HG03432 (cell line): ENCODE results near the gene IRF2BP2.
"Not testable (repeated sequence)": the region's sequence is repeated elsewhere in the genome, so short reads cannot be mapped to it uniquely, and the experiment has no call there.

Experiments
- ATAC-seq: cut with Tn5 transposase; IDR thresholded peaks from one replicate; pipeline ENCODE4 v1.9.1; 2021; ENCODE audit warnings: mild to moderate bottlenecking, moderate library complexity; ENCODE audit not compliant: unreplicated experiment

The IRF2BP2 gene

GRCh38 chr1:234634922-234635321, 24.9 kb upstream of the IRF2BP2 start:
- ATAC-seq, result not testable (repeated sequence)

- no peak for ATAC-seq
Measured at GRCh38 chr1:234634387-234634786, 24.4 kb upstream of the IRF2BP2 start.

GRCh38 chr1:234633246-234634003, 23.4 kb upstream of the IRF2BP2 start:
- ATAC-seq, result no peak

- no peak for ATAC-seq
Measured at GRCh38 chr1:234632225-234632624, 22.2 kb upstream of the IRF2BP2 start.

GRCh38 chr1:234631721-234632125, 21.7 kb upstream of the IRF2BP2 start:
- ATAC-seq, result no peak

GRCh38 chr1:234629026-234629425, 19.0 kb upstream of the IRF2BP2 start:
- ATAC-seq, result no peak

- no peak for ATAC-seq
Measured at GRCh38 chr1:234628089-234628488, 18.1 kb upstream of the IRF2BP2 start.

- no peak for ATAC-seq
Measured at GRCh38 chr1:234627009-234627950, 17.3 kb upstream of the IRF2BP2 start.

GRCh38 chr1:234626391-234626790, 16.4 kb upstream of the IRF2BP2 start:
- ATAC-seq, result no peak

- no peak for ATAC-seq
Measured at GRCh38 chr1:234624724-234625117, 14.7 kb upstream of the IRF2BP2 start.

GRCh38 chr1:234621657-234622335, 11.8 kb upstream of the IRF2BP2 start:
- no peak for ATAC-seq

- ATAC-seq, result no peak
Measured at GRCh38 chr1:234621127-234621468, 11.1 kb upstream of the IRF2BP2 start.

GRCh38 chr1:234620272-234621126, 10.5 kb upstream of the IRF2BP2 start:
- no peak for ATAC-seq

GRCh38 chr1:234619794-234620247, 9.8 kb upstream of the IRF2BP2 start:
- no peak for ATAC-seq

- ATAC-seq, result no peak
Measured at GRCh38 chr1:234619071-234619480, 9.1 kb upstream of the IRF2BP2 start.

- no peak for ATAC-seq
Measured at GRCh38 chr1:234618737-234619049, 8.7 kb upstream of the IRF2BP2 start.

GRCh38 chr1:234617986-234618736, 8.2 kb upstream of the IRF2BP2 start:
- no peak for ATAC-seq

- no peak for ATAC-seq
Measured at GRCh38 chr1:234617131-234617985, 7.4 kb upstream of the IRF2BP2 start.

GRCh38 chr1:234616644-234617043, 6.7 kb upstream of the IRF2BP2 start:
- no peak for ATAC-seq
